Left hindlimb (tissue), 1 donor: ENCODE measurements around the gene CBFA2T3.
A peak's percentile ranks its signal among the peaks of the same experiment; 100 is the strongest.
"Not testable (repeated sequence)": the region's sequence is repeated elsewhere in the genome, so short reads cannot be mapped to it uniquely, and the experiment has no call there.

ENCODE experiments used
- DNase-seq: peaks from one replicate; pipeline ENCODE4 v3.0.0-alpha.2; 2018

Gene CBFA2T3

GRCh38 chr16:88906535-88907105, 70.4 kb downstream of the CBFA2T3 start:
- no peak for DNase-seq

GRCh38 chr16:88906020-88906419, 71.0 kb downstream of the CBFA2T3 start:
- DNase-seq: no peak

GRCh38 chr16:88905563-88905962, 71.4 kb downstream of the CBFA2T3 start:
- DNase-seq: no peak

GRCh38 chr16:88904676-88905365, 72.2 kb downstream of the CBFA2T3 start:
- no peak for DNase-seq

- DNase-seq: no peak
These were observed 73.7 kb downstream of the CBFA2T3 start for GRCh38 chr16:88903267-88903666.

GRCh38 chr16:88902744-88903143, 74.3 kb downstream of the CBFA2T3 start:
- no peak for DNase-seq

GRCh38 chr16:88901718-88902337, 75.2 kb downstream of the CBFA2T3 start:
- no peak for DNase-seq

- DNase-seq: no peak
These were observed 76.3 kb downstream of the CBFA2T3 start for GRCh38 chr16:88900662-88901052.

GRCh38 chr16:88899901-88900661, 76.9 kb downstream of the CBFA2T3 start:
- DNase-seq: no peak

- DNase-seq: no peak
These were observed 79.1 kb downstream of the CBFA2T3 start for GRCh38 chr16:88897696-88898425.

- no peak for DNase-seq
These were observed 80.6 kb downstream of the CBFA2T3 start for GRCh38 chr16:88896238-88897070.

GRCh38 chr16:88895335-88895734, 81.7 kb downstream of the CBFA2T3 start:
- no peak for DNase-seq

- DNase-seq: no peak
These were observed 82.2 kb downstream of the CBFA2T3 start for GRCh38 chr16:88894681-88895300.

GRCh38 chr16:88894266-88894665, 82.7 kb downstream of the CBFA2T3 start:
- not testable (repeated sequence) for DNase-seq

GRCh38 chr16:88893127-88893968, 83.7 kb downstream of the CBFA2T3 start:
- DNase-seq: no peak

GRCh38 chr16:88892065-88892464, 84.9 kb downstream of the CBFA2T3 start:
- no peak for DNase-seq

GRCh38 chr16:88891083-88891482, 85.9 kb downstream of the CBFA2T3 start:
- DNase-seq: no peak

- DNase-seq: not testable (repeated sequence)
These were observed 87.2 kb downstream of the CBFA2T3 start for GRCh38 chr16:88889702-88890352.

GRCh38 chr16:88888461-88889387, 88.3 kb downstream of the CBFA2T3 start:
- DNase-seq: peak; percentile 59
